Caco-2 (cell line): ENCODE data around the gene ASPHD1. TPM values are rescaled to one million over a fixed set of nuclear protein-coding genes. Genes with fewer than 3 reads are reported as not detected.
A peak's percentile ranks its signal among the peaks of the same experiment; 100 is the strongest.

Experiments used
- BruUV-seq: library from RNA; stranded (reverse); fragments of 400-500 nt; replicated peaks from 2 replicates; lab custom pipeline; 2021; lab: Mats Ljungman, UMichigan
- CTCF ChIA-PET: fragments of 300-600 bp; sonication (Branson Sonifier 250); formaldehyde crosslinking; loops from one replicate; lab custom pipeline; 2022; ENCODE audit warnings: antibody characterized with exemption; lab: Charles Lee
- POLR2A ChIA-PET: fragments of 300-600 bp; sonication (Branson Sonifier 250); formaldehyde crosslinking; loops from one replicate; lab custom pipeline; 2022; ENCODE audit warnings: antibody characterized with exemption; lab: Charles Lee
- DNase-seq, 2 experiments: peaks; one replicate each; pipeline versions ENCODE4 v3.0.0 to v3.0.0-alpha.2; 2020 to 2022
- H3K27me3 ChIP-seq: replicated peaks from 2 replicates; pipeline ENCODE4 v1.6.0; 2011; ENCODE audit warnings: low read length; ENCODE audit not compliant: control insufficient read depth, insufficient read depth
- H3K36me3 ChIP-seq: 2 replicates; pipeline ENCODE4 v1.5.1; 2011; ENCODE audit warnings: low read length; ENCODE audit not compliant: control insufficient read depth, insufficient read depth
- H3K4me1 ChIP-seq: fragments of 250-450 bp; sonication (Bioruptor Pico); 2 replicates; pipeline ENCODE4 v1.5.1; 2020; ENCODE audit warnings: mild to moderate bottlenecking
- H3K4me3 ChIP-seq: 2 replicates; pipeline ENCODE4 v1.5.1; 2011; ENCODE audit warnings: low read depth, mild to moderate bottlenecking, control low read depth, low read length
- H3K9me3 ChIP-seq: fragments of 250-450 bp; sonication (Bioruptor Pico); 2 replicates; pipeline ENCODE4 v1.5.1; 2020; ENCODE audit warnings: mild to moderate bottlenecking, moderate library complexity
- H3K27ac Mint-ChIP-seq: one replicate; pipeline ENCODE4 v1.8.0; 2022; ENCODE audit warnings: mixed read lengths; ENCODE audit not compliant: unreplicated experiment
- H3K27me3 Mint-ChIP-seq: one replicate; pipeline ENCODE4 v1.8.0; 2022; ENCODE audit warnings: mixed read lengths; ENCODE audit not compliant: insufficient read depth, unreplicated experiment
- H3K36me3 Mint-ChIP-seq: one replicate; pipeline ENCODE4 v1.8.0; 2022; ENCODE audit warnings: mild to moderate bottlenecking, mixed read lengths; ENCODE audit not compliant: insufficient read depth, unreplicated experiment
- H3K4me1 Mint-ChIP-seq: one replicate; pipeline ENCODE4 v1.8.0; 2022; ENCODE audit warnings: low read depth, mixed read lengths; ENCODE audit not compliant: unreplicated experiment
- H3K4me3 Mint-ChIP-seq: one replicate; pipeline ENCODE4 v1.8.0; 2022; ENCODE audit warnings: mild to moderate bottlenecking, moderate library complexity, mixed read lengths; ENCODE audit not compliant: unreplicated experiment
- H3K9me3 Mint-ChIP-seq: one replicate; pipeline ENCODE4 v1.8.0; 2022; ENCODE audit warnings: mixed read lengths; ENCODE audit not compliant: unreplicated experiment
- intact Hi-C: fragments of 100-400 bp; cut with micrococcal nuclease; formaldehyde crosslinking; loops from one replicate; pipeline ENCODE4 v1.10.0; 2022; ENCODE audit not compliant: unreplicated experiment
- total RNA-seq: library from RNA; stranded (reverse); gene quantifications from 2 replicates; pipeline ENCODE4 v1.2.3, GENCODE V29; 2022
- TF ChIP-seq, protein P1 (sequence below), 2 experiments: fragments of 200-600 bp in 1 of 2; IDR thresholded peaks; 1 replicate in 1 of 2; 2 replicates in 1 of 2; pipeline versions ENCODE4 v1.5.1 to v1.8.0; 2011 to 2022; ENCODE audit warnings: antibody characterized with exemption in 1 of 2, control low read depth in 1 of 2, inconsistent platforms in 1 of 2, low read depth in 1 of 2, low read length in 1 of 2, mild to moderate bottlenecking in 1 of 2, moderate library complexity in 1 of 2; ENCODE audit not compliant: insufficient read depth in 1 of 2, severe bottlenecking in 1 of 2, unreplicated experiment in 1 of 2

ASPHD1 gene
- total RNA-seq, 1 experiment from 2014 or later: 13.2 TPM

DNA sequence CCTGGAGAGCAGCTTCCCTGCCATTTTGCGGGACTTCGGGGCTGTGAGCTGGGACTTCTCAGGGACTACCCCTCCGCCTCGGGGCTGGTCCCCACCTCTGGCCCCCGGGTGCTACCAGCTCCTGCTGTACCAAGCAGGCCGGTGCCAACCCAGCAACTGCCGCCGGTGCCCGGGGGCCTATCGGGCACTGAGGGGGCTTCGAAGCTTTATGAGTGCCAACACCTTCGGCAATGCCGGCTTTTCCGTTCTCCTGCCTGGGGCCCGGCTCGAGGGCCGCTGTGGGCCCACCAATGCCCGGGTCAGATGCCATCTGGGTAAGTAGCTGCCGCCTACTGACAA lies 1.3 kb downstream of the ASPHD1 start:
- Mint-ChIP-seq H3K27ac (no peak overlapping the region), H3K36me3 (peaks cover 7% of the 10 kb centered on the region), H3K4me3 (peak overlapping the region; percentile 55), H3K4me1 (peaks cover 22% of the 10 kb centered on the region), H3K27me3 (no peaks in the 10 kb centered on the region), H3K9me3 (no peaks in the 10 kb centered on the region)
- DNase-seq: no peak
- CTCF ChIA-PET: no interaction called here
- Histone ChIP-seq H3K27me3 (no peaks in the 10 kb centered on the region), H3K4me1 (peaks cover 22% of the 10 kb centered on the region; the same call in 1 of the 2 replicates), H3K9me3 (no peaks in the 10 kb centered on the region), H3K4me3 (no peak overlapping the region; the same call in 1 of the 2 replicates), H3K36me3 (no peaks in the 10 kb centered on the region)
- POLR2A ChIA-PET: interaction anchor here (1.3 kb wide), 1 partner anchor 25 kb away, joined by 12 read pairs; the partner anchor contains the start of gene KCTD13
- TF ChIP-seq, protein P1, sequence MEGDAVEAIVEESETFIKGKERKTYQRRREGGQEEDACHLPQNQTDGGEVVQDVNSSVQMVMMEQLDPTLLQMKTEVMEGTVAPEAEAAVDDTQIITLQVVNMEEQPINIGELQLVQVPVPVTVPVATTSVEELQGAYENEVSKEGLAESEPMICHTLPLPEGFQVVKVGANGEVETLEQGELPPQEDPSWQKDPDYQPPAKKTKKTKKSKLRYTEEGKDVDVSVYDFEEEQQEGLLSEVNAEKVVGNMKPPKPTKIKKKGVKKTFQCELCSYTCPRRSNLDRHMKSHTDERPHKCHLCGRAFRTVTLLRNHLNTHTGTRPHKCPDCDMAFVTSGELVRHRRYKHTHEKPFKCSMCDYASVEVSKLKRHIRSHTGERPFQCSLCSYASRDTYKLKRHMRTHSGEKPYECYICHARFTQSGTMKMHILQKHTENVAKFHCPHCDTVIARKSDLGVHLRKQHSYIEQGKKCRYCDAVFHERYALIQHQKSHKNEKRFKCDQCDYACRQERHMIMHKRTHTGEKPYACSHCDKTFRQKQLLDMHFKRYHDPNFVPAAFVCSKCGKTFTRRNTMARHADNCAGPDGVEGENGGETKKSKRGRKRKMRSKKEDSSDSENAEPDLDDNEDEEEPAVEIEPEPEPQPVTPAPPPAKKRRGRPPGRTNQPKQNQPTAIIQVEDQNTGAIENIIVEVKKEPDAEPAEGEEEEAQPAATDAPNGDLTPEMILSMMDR (IDR thresholded peaks at IDR 0.05; ENCODE audit: insufficient read depth in 1 of 2, low read depth in 1 of 2, low read length in 1 of 2, severe bottlenecking in 1 of 2, unreplicated experiment in 1 of 2): no peak
- no TSS peak for BruUV-seq
- intact Hi-C loops: loop anchor here (5.0 kb wide), 1 partner anchor 84 kb away; the partner anchor contains the start of gene PAGR1

DNA sequence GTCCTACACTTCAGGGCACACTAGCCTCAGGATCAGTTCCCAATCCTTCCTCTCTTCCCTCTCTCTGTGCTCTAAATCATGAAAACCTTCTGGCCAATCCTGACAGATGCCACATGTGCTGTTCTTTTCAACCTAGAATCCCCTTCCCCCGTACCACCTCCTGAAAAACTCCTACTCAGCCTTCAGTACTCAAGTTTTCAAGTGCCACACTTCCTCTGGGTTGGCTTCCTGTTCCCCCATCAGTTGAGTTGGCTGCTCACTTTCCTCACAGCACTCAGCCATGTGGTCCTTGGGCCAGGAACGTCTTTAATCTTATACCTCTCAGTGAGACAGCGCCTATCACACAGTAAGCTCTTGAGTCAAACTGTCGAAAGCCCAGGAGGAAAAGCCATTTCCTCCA lies 3.3 kb downstream of the ASPHD1 start:
- no peak overlapping the region for H3K4me3 Mint-ChIP-seq
- DNase-seq: no peak
- H3K27me3 ChIP-seq: no peaks in the 10 kb centered on the region
- POLR2A ChIA-PET: no interaction called here
- H3K4me1 Mint-ChIP-seq: peaks cover 14% of the 10 kb centered on the region
- H3K36me3 Mint-ChIP-seq: peaks cover 12% of the 10 kb centered on the region
- TF ChIP-seq, protein P1 (IDR thresholded peaks at IDR 0.05; ENCODE audit: insufficient read depth in 1 of 2, low read depth in 1 of 2, low read length in 1 of 2, severe bottlenecking in 1 of 2, unreplicated experiment in 1 of 2): no peak
- no peaks in the 10 kb centered on the region for H3K36me3 ChIP-seq
- BruUV-seq: no TSS peak
- no peak overlapping the region for H3K27ac Mint-ChIP-seq
- no peaks in the 10 kb centered on the region for H3K9me3 ChIP-seq
- peaks cover 18% of the 10 kb centered on the region; the same call in 1 of the 2 replicates for H3K4me1 ChIP-seq
- CTCF ChIA-PET: no interaction called here
- H3K4me3 ChIP-seq: no peak overlapping the region
- intact Hi-C loops: loop anchor here (5.0 kb wide), 1 partner anchor 86 kb away; the partner anchor contains the start of gene PAGR1
- no peaks in the 10 kb centered on the region for H3K9me3 Mint-ChIP-seq
- H3K27me3 Mint-ChIP-seq: no peaks in the 10 kb centered on the region

DNA sequence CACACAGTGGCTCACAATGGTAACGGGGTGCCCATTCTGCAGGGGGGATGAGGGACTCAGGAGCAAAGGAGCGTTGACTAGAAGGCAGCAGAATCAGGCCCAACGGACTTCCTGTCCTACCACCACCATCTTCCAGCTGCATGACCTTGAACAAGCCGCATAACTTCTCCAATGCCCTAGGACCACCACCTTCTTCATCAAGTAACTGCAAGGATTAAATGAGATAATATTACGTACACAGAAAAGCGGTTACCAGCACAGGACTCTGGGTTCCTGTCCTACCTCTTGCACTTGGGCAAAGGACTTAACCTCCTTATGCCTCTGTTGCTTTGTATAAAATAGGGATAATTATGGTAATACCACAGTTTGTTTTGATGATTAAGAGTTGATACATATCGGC lies 4.7 kb downstream of the ASPHD1 start:
- POLR2A ChIA-PET: no interaction called here
- intact Hi-C loops: loop anchor here (5.0 kb wide), 1 partner anchor 88 kb away; the partner anchor contains the start of gene PAGR1
- BruUV-seq: no TSS peak

More for the DNA sequence above, 4.7 kb downstream of the ASPHD1 start:
- Mint-ChIP-seq H3K9me3 (no peaks in the 10 kb centered on the region), H3K27ac (no peak overlapping the region), H3K36me3 (peaks cover 12% of the 10 kb centered on the region), H3K4me1 (peaks cover 8% of the 10 kb centered on the region), H3K27me3 (no peaks in the 10 kb centered on the region), H3K4me3 (no peak overlapping the region)
- H3K36me3 ChIP-seq: no peaks in the 10 kb centered on the region
- no peaks in the 10 kb centered on the region for H3K9me3 ChIP-seq
- H3K4me3 ChIP-seq: no peak overlapping the region
- H3K27me3 ChIP-seq: no peaks in the 10 kb centered on the region
- TF ChIP-seq, protein P1 (IDR thresholded peaks at IDR 0.05; ENCODE audit: insufficient read depth in 1 of 2, low read depth in 1 of 2, low read length in 1 of 2, severe bottlenecking in 1 of 2, unreplicated experiment in 1 of 2): no peak
- CTCF ChIA-PET: no interaction called here
- 0 out of 2 replicates have a peak, but pooled peaks cover 16% of the 10 kb centered on the region for H3K4me1 ChIP-seq
- no peak for DNase-seq
